HPDE6-E6E7 (cell line): ENCODE data around the gene RFX2.
"Not testable (repeated sequence)": the region's sequence is repeated elsewhere in the genome, so short reads cannot be mapped to it uniquely, and the experiment has no call there.

Source experiments
- DNase-seq: peaks from one replicate; pipeline ENCODE4 v3.0.0; 2011; ENCODE audit warnings: missing footprints; ENCODE audit errors: extremely low spot score

Gene RFX2

DNA sequence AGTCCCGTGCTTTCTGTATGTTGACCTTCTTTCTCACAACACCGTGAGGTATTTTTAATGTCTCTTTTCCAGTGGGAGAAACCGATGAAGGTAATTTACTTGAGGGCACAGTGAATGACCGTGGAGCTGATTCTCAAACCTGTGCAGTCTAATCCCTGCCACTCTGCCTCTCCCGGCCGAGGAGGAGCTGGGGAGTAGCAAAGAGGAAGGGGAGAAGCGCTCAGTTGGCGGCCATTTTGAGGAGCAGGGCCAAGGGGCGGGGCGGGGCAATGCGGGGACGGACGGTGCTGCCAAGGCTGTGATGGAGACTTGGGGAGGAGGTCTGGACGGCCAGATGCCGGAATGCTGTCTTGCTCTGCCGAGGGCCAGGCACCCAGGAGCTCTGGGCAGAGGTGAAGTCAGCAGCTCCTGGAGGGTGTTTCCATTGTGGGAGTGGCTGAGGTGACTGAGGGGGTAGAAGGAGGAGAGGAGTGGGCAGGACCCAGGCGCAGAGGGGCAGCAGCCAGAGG, 120.0 kb downstream of the RFX2 start:
- DNase-seq = no peak

DNA sequence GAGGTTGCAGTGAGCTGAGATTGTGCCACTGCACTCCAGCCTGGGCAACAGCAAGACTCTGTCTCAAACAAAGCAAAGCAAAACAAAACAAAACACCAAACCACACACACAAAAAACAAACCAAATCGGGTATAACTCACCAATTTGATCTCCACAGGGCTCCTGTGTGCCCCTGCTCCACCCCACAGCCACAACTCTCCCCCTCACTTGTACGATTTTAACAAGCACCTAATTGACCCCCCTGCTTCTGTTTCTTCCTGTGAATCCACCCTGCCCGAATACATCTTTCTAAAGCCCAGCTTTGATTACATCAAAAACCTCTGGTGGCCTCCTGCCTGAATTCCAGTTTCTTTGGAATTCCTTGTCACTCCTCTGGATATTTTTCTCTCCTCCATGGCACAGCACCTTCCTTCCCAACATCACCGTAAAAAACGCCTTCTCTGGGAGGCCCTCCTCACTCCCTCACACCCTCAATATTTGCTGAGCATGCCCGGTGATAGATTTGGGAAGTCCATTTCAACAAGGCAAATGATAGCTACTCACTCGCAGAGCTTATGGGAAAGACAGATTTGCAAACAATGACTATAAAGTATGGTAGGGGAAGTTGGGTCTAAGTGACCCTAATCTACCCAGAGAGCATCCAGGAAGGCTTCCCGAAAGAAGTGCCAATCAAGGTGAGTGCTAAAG, 120.8 kb downstream of the RFX2 start:
- no peak for DNase-seq

DNA sequence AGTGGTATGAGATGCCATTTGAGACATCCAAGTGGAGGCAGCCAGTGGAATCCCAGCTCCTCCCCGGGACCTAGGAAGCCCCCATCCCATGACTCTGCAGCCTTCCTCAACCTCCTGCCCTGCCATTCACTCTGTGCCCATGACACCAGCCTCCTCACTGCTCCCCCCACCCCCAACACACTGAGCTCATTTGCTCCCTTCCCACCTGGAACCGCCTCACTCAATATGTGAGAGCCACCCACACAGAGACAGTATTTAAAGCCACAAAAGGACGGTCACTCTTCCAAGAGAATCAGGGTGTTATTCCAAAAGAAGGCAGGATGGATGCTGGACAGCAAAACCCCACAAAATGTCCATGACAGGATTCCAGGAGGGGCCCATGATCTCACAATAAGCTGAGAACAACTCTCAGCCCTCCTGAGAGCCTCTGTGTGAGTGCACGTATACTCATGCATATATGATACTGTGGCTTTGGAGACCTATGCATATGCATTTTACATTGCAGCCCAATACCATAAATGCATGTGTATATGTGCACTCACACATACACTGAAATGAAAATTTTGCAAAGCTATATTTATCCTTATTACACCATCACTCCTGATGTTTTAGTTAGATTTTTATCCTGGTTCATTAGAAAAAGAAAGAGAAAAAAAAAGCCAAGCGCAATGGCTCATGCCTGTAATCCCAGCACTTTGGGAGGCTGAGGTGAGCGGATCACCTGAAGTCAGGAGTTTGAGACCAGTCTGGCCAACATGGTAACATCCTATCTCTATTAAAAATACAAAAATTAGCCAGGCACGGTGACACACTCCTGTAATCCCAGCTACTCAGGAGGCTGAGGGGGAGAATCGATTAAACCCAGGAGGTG, 121.5 kb downstream of the RFX2 start:
- no peak for DNase-seq

DNA sequence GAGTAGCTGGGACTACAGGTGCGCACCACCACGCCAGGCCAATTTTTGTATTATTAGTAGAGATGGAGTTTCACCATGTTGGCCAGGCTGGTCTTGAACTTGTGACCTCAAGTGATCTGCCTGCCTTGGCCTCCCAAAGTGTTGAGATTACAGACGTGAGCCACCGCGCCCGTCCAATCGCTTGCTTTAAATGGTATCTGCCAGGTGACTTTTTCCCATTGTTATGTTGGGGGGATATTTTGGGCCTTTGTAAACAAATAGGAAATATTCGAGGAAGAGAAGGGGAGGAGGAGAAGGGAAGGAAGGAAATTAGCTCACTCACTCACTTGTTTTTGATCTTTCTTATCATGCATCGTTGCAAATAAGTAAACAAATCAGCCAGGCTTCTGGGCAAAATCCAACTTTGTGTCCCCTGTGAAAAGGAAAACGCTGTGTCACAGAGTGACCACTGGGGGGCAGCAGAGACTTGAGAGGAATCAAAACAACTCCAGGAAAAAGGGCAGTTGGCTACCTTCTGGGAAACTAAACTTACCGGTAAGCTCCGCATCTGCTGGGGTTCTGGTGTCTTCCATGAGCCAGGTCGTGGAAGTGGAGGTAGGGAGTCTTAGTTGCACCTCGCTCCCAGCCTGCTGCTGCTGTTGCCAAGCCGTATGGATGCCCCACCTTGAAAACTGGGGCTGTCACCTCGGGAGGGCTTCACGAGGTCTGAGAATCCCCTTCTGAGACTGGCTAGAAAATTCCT, 123.1 kb downstream of the RFX2 start:
- DNase-seq = peak; percentile 72

DNA sequence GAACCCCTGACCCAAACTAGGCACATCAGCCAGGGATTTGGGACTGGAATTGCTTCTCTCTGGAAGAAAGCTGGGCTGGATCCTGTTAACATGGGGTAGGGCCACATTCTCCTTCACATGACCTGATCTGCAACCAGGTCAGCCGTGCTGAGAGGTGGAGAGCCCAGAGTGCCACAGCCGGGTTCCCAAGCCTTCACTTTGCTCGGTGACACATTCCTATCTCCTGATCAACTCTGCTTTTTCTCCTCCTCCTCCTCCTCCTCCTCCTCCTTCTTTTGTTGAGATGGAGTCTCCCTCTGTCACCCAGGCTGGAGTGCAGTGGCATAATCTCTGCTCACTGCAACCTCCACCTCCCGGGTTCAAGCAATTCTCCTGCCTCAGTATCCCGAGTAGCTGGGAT, 124.5 kb downstream of the RFX2 start:
- not testable (repeated sequence) for DNase-seq

DNA sequence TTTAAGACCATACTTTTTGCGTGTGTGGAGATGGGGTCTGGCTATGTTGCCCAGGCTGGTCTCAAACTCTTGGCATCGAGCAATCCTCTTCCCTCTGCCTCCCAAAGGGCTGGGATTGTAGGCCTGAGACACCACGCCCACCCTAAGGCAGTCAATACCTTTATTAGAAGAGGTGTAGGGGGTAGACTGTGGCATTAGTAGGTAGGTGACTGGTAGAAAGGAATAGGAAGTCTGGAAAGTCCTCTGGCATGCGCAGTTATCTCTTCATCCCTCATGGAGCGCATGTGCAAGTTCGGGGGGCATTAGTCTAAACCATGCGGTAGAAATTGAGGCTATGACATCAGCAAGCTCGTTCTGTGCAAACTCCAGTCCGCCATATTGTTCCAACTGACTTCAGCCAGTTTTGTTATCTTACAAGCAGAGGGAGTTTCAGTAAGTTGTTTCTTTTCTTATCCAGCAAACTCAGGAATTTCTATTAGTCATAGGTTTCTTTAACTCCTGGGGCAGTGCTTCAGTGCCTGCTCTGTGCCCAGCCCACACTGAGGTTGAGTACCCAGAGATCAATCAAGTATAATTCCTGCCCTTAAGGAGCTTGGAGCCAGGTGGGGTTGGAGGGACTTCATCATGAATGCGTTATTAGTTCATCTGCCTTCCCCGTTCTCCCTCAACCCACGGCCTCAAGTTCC, 125.1 kb downstream of the RFX2 start:
- DNase-seq = peak; percentile 63

DNA sequence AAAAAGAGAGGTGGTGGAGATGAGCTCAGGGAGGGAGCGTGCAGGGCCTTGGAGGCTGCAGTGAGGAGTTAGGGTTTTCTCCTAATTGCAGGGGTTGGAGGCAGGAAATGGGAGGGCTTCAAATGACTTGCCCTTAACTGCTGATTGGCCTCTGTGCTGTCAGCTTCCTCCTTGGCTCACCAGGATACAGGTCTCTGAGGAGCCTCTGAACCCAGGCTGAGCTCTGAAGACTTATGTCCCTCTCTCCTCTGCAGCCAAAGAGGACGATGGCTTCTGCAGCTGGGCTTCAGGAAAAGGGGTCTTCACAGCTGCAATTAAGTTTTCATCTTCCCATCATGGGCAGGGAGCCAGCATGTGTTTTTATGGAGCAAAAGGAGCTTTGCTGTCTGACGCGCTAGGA, 125.7 kb downstream of the RFX2 start:
- DNase-seq = no peak

DNA sequence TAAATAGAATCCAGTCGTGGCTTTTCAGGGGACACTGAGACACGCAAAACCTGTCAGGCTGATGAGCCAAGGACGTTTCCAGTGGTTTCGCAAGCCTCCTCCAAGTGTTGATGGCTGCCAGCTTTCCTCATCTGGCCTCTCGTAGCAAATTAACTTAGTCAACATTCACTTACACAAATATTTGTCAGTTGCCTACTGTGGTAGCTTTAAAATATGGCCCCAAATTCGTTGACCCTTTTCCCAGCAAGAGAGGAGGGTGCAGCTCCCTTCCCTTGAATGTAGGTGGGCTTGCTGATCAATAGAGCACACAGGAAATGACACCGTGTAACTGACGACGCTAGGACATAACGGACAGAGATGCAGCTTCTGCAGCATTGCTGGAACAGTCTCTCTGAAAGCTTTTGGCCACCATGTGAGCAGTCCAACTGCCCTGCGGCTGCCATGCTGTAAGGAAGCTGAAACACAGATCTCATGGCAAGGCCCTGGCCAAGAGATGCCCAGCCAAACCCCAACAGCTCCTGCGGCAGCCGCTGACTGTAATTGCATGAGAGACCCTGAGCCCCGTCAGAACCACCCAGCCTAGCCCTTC, 126.8 kb downstream of the RFX2 start:
- no peak for DNase-seq

DNA sequence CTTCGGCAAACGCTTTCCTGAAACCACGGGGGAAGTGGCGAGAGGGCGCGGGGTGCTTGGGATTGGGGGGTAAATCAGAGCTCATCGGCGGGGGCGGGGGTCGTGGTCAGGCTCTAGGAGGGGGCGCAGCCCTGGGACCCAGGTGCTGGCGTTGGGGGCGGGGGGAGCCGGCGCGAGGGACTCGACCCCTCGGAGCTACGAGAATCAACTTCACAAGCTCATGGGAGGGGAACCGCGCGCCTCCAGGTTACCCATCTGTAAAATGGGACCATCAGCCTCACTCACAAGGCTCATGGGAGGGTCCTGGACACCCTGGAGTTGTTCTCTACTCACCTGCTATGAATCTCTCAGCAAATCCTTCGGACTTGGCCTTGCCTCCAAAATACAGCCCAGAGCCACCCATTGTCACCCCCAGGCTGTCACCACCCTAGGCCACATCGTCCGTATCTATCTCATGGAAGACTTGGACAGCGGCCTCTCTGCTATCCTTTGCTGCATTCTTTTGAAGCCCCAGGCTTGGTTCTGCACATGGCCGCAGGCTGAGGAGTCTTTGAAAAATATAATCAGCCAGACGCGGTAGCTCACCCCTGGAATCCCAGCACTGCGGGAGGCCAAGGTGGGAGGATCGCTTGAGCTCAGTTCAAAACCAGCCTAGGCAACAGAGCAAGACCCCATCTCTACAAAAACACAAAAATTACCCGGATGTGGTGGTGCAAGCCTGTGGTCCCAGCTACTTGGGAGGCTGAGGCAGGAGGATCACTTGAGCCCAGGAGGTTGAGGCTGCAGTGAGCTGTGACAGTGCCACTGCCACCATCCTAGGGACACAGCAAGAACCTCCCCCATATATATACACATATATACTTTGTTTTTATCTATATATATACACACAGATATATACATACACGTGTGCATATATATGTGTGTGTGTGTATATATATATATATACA, 131.4 kb downstream of the RFX2 start:
- DNase-seq = no peak

DNA sequence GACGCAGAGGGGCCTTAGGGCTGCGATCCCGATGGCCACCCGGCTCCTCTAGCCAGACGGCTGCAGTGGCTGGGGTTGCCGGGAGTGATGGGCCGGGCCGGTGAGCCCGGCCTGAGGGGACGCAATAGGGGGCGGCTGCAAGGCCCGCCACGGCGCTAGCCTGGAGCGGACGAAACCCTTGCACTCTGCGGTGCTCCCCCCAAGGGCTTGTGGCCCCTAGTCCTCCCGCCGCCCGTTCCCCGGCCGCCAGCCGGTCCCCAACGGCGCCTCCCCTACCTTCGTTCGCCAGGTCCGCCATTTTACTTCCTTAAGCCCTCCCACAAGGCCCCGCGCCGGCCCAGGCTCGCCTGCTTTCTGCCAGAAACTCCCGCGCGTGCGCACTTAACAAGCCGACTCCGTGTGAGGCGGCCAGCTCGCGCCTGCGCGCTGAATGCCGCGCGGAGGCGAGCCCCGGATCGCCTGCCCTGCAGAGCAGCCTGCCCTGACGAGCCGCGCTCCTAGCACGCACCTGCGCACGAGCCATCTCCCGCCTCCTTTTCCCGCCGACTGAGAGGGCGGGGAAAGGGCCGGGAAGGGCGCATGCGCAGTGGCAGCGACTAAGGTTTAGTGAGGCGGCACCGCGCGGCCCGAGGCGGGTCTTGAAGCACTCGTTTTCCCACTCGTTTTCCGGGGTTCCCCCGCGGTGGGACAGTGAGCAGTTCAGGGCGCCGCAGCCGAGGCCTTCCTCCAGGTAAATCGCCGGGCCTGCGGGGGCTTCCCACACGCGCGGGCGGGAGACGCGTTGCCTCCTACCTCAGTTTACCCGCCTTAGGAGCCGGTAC, 132.3 kb downstream of the RFX2 start, which contains the start of gene RANBP3:
TSS of gene RANBP3 (minus strand) at position 356 of the 821 bp plus-strand sequence. CDS start at position 298, 58 bp downstream.
- peak; percentile 98 for DNase-seq

DNA sequence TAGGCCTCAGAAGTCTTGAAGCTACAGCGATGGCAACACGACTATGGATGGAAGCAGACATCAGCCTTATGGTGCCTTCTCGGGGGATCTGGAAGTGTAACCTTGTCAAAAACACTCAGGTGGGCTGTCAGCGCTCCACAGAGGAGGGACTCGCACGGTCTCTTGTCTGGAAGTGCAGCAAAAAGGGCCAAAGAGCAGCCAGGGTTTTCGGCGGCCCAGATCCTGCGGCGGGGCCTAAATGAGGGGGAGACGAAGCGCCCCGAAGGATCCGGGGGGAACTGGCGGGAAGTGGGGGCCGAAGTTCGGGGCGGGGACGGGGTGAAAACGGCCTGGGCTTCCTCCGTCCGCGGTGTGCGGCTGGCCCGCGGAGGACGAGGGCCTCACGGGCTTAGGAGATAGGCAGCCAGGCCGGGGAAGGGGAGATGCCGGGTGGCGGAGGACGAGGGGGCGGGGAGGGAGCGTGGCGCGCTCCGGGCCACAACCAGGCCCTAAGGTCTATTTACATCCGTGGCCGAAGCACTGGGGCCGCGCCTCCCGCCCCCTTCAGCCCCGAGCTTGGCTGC, 133.0 kb downstream of the RFX2 start:
- DNase-seq = no peak

DNA sequence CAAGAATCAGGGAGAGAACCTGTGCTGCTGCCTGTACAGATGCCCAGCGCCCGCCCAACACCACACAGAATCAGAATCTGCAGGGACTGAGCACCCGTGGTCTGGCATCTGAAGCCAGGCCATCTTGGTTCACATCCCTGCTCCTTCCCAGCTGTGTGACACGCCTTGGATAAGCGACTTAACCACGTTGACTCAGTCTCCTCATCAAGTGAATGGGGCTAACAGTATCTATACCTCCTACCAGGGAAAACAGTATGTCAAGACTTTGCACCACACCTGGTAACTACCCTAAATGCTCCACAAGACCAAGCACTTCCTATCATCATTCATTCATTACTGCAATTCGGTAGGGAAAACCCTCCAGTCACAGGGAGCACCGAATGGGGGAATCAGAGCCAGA, 133.5 kb downstream of the RFX2 start:
- no peak for DNase-seq

DNA sequence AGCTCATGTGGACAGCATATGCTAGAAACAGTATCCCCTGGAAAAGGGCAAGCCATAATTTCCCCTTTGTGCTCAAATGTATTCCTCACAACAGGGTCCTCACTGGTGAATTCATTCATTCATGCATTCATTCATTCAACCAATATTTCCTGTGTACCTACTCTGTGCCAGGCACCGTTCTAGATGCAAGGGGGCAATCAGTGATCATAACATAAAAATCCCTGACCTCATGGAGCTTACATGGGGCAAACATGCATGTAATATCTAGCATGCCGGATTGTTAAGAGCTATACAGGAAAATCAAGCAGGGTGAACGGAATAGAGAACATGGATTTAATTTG, 134.9 kb downstream of the RFX2 start:
- no peak for DNase-seq

DNA sequence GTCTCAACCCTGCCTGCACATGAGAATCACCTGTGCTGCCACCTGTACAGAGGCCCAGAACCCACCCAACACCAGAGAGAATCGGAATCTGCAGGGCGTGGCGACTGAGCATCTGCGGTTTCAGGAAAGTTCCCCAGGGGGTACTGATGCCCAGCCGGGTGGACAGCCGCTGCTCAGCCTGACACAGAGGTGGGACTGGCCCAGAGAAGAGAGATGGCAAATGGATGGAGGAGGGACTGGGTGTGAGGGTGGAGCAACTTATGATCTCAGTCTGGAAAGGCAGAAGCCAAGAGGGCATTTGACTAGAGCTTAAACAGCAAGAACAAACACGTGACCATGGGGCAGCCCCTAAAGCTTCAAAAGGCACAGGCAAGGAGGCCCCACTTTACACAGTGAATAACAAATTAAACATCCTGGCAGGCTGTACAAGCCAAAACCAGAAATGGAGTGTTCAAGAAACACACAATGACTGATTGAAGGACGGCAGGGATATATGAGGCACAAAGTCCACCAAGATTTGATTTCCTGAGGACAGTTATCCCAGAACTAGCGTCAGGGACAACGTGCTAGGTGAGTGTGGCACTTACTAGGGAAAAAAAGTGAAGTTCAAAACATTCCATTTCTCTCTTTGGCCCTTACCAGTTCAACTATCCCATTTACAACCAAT, 135.4 kb downstream of the RFX2 start:
- DNase-seq = no peak

DNA sequence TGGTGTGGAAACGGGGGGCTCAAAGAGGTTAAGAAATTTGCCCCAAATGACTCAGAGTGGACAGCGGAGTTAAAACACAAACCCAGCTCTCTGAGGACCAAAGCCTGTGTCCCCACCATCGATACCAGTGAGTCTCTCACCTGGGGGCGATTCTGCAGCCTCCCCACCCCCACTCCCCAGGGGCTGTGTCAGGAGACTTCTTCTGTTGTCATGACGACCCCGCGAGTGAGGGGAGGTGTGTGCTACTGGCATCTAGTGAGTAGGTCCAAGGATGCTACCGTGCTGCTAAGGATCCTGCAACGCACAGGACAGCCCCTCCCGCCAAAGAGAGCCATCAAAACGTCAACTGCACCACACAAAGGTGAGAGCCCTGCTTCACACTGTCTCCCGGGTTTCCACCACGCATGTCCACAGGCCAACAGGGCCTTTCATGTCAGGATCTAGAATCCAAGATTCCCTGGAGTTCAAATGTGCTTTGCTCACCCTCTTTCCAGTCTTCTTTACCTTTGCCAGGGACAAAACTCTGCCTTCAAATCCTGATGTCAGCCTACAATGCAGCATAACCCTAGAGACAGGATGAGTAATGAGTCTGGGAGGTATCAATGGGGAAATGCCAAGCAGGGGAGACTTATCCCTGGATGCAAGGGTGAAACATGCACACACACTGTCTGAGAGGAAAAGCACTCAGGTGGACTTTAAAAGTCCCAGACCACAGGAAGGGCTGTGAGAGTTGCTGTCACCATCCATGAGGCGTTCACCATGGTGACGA, 136.2 kb downstream of the RFX2 start:
- no peak for DNase-seq

DNA sequence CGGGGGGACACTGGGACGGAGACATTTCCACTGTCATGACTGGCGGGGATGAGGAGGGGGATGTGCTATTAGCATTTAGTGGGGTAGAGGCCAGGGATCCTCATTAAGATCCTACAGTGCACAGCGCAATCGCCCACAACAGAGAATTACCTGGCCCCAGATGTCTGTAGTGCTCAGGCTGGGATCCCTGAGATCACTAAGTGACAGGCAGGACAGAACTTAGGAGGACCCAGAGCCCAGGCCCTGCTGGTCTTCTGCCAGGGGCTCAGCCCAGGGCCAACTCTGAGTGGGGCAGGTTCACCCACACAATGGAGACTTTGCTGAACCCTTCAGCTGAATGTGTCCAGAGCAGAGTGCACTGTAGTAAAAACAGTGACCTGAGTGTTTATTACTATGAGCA, 136.9 kb downstream of the RFX2 start:
- no peak for DNase-seq

DNA sequence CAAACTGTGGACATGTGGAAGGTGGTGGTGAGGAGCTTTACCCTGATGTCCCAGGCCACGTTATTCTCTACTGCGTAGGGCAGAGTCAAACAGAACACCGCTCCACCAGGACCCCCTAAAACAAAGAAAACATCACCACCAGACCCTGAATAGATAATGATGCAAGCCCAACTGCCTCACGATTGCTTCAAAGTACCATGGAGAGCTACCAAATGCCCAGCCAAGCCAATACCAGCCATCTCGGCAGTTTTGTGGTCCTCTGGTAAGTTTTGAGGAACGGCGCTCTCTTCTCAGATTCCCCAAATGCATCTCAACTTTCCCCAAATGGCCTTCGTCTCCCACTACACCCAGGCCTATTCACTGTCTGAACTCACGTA, 138.0 kb downstream of the RFX2 start:
- no peak for DNase-seq
